Superior temporal gyrus (tissue), 1 donor: ENCODE measurements around the gene SARNP.

Experiments
- DNase-seq: peaks from one replicate; pipeline ENCODE4 v3.0.0-alpha.2; 2016; ENCODE audit errors: extremely low spot score

Gene SARNP

DNA sequence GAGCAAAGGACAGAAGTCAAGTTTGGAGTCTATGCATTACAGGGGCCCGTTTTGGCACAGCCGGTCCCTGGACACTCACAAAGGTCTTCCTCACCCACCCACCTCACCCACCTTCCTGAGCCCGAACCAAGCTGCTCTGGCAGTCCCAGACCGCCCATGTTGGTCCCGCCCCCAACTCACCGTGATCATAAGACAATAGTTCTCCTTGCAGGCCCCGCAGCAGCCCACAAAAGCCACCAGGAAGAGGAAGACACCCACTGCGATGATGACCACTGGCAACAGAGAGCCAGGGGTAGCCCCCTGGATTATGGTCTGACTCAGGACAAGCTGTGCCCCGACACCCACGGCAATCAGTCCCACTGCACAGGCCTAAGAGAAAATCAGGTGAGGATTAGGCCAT is 90.6 kb downstream of the SARNP start:
- DNase-seq, result no peak

DNA sequence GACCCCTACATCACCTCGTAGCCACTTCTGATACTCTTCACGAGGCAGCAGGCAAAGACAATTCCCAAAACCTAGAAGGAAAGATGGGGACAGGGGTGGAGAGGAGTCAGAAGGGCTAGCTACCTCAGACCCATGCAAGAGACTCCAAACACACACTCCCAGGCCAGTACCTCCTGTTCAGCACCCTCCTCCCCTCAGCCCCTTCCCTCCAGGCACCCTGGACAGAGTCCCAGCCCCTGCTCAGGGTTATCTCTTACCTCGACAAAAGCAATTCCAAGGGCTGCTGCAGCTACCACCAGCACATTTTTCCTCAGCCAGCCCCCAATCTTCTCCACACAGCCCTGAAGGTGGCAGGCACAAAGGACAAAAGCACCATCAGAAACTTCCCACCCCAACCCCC is 92.0 kb downstream of the SARNP start:
- DNase-seq, result no peak

DNA sequence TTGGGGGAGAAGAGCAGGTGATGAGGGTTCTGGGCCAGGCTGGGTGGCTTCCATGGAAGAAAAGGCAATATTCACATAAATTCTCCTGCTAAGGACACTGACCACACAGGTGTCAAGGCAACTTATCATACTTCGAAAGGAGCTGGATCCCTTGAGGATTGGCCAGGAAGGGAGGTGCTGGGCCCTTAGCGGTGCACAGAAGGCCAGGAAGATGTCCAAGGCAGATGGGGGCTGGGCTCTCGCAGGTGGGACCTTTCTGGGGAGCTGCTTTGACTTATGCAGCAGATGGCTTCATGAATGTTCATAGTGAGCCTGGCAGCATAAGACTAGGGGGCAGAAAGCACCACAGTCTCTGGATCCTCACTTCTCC is 92.6 kb downstream of the SARNP start:
- no peak for DNase-seq

DNA sequence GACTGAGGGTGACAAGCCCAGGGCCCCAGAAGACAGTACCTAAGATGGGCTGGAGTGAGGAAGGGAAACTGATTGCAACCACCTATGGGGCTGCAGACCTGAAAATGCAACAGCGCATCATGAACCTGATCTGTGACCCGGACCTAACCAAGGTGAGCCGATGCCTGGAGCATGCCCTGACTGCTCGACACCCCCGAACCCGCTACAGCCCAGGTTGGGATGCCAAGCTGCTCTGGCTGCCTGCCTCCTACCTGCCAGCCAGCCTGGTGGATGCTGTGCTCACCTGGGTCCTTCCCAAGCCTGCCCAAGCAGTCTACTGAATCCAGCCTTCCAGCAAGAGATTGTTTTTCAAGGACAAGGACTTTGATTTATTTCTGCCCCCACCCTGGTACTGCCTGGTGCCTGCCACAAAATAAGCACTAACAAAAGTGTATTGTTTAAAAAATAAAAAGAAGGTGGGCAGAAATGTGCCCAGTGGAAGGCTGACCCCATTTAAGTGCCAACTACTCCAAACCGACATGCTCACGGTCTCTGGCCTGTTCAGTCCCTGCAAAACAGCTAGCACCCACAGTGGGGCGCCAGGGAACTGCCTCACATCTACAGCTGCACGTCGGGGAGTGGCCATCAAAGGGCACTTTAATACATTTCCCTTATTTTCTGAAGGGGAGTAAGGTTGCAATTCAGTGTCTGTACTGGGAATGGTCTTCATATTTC is 93.1 kb downstream of the SARNP start:
- DNase-seq, result peak; percentile 74

DNA sequence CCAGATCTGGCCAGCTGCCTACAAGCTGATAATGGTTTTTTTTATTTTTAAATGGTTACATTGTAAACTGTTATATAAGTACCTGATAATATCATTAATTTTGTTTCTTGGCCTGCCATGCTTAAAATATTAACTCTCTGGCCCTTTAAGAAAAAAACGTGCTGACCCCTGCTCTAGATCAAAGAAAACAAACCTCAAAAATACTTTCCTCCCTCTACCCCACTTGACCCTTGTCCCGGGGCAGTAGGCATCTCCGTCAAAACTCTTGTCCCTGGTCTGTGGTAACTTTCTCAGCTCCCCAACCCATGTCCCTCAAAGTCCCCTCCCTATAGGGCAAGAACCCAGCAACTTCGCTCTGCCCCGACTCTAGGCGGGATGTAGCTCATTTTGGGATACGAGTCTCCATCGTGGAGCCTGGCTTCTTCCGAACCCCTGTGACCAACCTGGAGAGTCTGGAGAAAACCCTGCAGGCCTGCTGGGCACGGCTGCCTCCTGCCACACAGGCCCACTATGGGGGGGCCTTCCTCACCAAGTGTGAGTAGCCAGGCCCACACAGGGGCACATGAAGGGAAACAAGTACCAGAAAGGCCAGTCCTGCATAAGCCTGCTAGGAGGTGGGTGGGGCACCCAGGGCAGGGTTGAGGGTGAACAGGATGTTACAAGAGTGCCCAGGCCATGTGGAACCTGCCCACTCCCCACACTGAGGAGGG is 93.9 kb downstream of the SARNP start:
- no peak for DNase-seq

DNA sequence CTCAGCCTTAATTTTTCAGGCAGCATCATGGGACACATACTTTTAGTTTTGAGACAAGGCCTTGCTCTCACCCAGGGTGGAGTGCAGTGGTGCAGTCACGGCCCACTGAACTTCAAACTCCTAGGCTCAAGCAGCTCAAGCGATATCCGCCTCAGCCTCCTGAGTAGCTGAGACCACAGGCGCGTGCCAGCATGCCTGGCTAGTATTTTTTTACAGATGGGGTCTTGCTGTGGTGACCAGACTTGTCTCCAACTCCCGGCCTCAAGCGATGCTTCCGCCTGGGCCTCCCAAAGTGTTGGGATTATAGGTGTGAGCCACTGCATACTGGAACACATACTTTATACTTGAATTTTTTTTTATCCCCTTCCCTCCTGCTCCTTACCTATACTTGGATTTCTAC is 94.6 kb downstream of the SARNP start:
- DNase-seq, result no peak

DNA sequence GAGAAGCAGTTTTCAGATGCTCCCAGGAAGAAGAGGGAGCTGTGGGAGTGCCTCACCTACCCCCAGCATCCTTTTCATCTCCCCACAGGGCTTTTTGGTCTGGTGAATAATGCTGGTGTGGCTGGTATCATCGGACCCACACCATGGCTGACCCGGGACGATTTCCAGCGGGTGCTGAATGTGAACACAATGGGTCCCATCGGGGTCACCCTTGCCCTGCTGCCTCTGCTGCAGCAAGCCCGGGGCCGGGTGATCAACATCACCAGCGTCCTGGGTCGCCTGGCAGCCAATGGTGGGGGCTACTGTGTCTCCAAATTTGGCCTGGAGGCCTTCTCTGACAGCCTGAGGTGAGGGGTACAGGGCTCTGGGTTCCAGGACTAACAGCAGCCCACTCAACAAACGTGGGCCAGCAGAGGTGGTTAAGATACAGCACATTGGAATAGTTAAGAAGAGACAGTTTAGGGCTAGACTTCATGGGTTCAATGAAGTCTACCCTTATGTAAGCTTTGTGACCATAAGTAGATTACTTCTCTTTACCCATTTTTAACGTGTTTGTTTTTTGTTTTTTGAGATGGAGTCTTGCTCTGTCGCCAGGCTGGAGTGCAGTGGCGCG is 95.8 kb downstream of the SARNP start:
- DNase-seq, result peak; percentile 9

DNA sequence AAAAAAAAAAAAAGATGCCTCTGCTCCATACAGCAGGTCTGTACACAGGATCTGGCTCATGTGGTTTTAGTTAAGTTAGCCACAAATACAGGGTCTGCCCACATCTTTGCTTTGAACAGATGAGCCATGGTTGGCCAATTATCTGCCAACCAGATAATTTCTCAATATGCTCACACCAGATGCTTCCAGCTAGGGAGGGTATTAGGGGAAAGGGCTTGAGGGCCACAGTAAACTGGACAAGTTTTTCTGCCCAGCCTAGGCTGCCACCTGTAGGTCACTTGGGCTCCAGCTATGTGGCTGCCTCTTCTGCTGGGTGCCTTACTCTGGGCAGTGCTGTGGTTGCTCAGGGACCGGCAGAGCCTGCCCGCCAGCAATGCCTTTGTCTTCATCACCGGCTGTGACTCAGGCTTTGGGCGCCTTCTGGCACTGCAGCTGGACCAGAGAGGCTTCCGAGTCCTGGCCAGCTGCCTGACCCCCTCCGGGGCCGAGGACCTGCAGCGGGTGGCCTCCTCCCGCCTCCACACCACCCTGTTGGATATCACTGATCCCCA is 96.6 kb downstream of the SARNP start:
- DNase-seq, result peak; percentile 62

DNA sequence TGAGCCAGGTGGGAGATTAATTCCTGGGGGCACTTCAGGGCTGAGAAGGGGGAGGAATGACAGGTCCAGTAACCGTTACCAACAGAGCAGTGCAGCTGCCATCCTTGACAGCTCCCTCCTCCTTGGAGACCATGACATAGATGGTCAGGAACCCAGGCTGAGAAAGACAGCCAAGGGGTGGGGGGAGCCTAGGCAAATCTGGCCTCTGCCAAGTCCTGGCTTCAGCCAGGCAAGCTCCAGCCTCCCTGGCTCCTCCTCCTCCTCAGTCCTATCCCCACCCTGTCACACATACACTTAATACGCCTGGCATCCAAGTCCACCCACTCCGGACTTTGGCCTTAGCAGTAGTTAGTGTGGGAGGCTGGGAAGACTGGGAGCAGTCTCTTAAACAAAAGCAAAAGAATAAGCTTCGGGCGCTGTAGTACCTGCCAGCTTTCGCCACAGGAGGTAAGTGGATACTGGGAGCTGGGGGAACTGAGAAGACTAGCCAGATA is 97.4 kb downstream of the SARNP start, which contains the start of gene RDH5:
RDH5 (plus strand) TSS at position 323 of the 494 bp plus-strand sequence. CDS start 792 bp downstream, outside the sequence.
- DNase-seq, result peak; percentile 12

DNA sequence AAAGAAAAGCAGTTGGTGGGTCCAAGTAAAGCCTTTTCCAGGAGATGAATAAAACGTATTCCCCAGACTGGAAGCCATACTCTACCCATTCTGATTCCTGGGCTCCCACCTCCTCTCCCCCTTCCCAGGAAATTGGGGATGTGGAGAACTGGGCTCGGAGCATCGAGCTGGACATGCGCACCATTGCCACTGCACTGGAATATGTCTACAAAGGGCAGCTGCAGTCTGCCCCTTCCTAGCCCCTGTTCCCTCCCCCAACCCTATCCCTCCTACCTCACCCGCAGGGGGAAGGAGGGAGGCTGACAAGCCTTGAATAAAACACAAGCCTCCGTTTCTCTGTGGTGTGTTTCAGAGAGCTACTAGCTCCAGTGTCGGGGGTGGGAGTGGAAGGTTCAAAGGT is 98.2 kb downstream of the SARNP start:
- no peak for DNase-seq

DNA sequence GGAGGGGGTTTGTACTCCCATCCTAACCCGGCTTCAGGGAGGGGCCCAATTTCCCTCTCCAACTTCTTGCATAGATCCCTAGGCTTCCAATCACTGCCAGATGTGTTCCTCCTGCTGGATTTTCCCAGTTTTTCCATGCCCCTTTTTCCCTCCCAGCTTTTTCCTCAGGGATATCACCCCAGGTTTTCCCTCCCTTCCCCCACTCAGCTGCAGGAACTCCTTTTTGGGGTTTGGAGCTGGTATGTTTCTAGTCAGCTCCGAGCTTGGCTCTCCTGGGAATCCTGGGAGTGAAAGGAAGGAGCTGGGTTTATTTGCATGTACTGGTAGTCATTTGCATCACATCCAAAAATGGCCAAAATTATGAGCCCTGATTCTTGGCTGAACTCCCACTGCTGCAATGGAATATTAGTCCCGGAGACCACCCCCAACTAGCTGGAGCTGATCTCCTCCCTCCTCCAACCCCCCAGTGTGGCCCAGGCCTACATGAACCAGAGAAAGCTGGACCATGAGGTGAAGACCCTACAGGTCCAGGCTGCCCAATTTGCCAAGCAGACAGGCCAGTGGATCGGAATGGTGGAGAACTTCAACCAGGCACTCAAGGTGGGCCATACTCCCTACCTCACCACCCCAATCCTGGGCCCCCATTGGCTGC is 98.8 kb downstream of the SARNP start:
- DNase-seq, result no peak

DNA sequence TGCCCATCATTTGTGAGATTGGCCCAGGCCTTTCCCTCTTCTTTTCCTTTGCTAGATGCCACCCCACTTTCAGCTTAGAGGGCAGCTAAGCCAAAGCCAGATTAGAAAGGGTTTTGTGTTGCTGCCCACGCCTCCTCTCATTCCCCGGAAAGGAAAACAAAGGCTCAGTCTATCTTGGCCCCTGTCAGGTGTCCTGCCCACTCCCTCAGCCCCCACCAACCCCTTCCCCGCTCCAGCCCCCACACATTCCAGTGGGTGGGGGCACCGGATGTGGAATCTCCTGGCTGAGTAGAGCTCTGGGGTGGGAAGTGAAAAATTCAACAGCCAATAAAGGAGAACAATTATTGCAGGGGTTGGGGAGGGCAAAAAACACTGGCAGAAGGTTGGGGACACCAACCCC is 99.5 kb downstream of the SARNP start:
- no peak for DNase-seq

DNA sequence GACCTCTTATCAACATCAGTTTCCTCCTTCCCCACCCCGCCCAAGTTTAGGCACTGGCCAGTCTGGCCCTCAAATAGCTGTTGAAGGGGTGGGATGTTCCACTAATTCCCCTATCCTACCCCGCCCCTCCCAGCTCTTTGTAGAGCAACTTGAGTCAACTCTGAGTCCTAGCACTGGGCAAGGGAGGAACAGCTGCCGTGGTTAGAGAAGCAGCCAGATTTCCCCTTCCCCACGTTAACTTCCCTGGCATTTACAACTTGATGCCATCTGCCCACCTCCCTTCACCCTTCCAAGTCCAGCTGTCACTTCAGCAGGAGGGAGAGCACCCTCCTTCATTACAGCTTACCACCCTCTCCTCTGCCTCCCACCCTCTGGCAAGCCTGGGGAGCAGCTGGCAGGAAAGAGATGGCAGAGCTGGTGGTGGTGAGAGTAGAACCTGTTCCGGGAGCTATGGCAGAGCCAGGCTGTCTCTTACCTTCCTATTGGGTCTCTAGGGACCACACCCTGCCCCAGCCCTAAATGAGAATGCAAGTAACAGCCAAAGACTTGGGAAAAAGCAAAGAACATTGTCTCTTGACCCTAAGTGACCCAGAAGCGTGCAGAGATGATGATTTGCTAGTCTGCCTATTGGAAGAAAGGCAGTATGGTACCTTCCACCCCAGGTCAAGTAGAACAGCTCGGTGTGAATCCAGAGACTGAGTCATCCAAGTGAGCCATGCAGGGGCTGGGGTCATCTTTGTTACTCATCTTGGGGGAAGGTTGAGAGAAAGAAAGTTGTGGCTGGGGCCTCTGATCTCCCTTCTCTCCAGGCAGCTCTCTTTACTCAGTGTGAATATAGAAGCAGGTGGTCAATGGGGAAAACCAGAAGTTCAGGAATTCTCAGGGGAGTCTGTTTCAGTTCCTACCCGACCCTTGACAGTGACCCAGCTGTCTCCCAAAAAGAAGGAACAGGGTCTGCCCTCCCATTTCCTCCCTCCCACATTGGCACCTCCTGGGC is 100.2 kb downstream of the SARNP start:
- DNase-seq, result no peak

DNA sequence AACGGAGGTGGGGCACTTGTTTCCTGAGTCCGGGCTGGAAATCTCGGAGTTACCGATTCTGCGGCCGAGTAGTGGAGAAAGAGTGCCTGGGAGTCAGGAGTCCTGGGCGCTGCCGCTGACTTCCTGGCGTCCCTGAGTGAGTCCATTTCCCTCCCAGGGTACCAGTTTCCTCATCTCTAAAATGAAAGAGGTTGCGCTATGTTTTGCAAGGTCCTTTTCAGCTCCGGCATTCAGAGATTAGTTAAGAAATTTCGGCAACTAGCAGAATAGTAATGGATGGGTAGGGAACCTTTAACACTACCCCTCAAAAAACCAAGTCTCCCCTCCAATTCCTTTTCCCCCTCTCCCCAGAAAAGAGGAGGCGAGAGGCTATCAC is 101.0 kb downstream of the SARNP start:
- DNase-seq, result no peak

DNA sequence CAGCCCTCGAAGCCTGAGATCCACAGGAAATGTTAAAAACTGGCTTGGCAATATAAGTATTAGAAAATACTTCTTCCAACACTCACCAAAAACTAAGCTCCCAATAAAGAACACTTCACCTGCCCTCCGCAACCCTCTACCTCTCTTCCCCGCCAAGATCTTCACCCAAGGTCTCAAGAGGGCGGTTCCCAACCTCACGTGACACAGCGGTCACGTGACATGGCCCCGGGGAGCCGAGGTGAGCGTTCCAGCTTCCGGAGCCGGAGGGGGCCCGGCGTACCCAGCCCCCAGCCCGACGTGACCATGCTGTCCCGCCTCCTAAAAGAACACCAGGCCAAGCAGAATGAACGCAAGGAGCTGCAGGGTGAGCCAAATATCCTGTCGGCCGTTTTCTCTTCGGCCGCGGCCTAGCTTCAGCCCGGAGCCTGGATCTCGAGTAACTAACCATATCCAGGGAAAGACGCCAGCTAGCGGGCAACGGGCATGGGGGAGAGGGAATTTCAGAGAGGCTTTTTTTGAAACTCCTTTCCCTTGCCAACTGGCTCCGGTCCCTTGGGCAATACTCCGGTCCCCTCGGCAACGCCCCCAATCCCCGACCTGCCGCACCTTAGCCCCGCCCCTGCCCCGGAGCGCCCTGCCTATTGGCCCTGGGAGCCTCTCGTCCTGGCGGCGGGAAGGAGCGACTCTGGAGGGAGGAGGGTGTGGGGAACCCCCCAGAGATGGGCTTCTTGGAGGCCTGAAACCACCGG is 101.5 kb downstream of the SARNP start, which contains the start of gene BLOC1S1:
BLOC1S1 (plus strand) TSS at position 214 of the 749 bp plus-strand sequence; CDS start at position 220, 6 bp downstream.
- peak; percentile 94 for DNase-seq

DNA sequence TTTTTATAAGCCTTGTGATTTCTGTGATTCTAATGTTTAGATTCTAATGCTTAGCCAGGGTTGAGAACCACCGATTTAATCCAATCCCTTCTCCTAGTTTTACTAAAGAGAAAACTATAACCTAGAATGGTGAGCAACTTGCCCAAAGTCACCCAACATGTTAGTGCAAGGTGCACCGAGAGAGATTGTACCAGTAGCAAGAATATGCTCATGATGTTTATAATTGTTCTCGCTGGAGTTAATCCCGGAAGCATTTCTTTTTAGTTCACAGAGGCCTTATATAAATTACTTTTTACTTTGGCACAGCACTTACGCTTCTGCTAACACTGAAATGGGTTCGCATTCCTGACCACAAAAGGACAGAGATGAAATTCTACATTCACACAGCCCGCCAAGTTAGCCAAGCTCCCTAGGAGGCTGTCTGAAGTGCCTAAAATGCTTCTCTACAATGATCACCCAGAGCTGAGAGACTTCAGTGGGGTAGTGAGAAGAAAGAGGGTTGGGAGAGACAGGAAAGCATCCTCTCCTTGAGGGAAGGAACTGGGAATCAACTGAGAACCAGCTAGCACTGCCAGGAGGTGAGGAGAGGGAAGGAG is 102.3 kb downstream of the SARNP start:
- DNase-seq, result no peak

DNA sequence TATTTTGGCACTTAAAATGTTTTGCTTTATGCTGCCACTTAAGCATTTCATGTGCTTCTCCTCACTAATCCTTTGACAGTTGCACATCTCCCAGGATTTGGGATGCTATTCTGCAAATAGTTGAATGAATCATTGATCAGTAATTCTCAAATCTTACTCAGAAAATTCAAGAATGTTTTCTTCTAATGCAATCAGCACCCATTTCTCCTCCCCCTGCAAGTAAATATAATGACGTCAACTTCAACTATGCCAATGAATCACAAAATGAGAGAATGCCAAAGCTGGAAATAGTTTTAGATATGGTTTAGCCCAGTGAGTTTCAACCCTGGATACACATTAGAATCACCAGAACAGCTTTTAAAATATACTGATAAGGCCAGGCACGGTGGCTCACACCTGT is 103.8 kb downstream of the SARNP start:
- peak; percentile 8 for DNase-seq

DNA sequence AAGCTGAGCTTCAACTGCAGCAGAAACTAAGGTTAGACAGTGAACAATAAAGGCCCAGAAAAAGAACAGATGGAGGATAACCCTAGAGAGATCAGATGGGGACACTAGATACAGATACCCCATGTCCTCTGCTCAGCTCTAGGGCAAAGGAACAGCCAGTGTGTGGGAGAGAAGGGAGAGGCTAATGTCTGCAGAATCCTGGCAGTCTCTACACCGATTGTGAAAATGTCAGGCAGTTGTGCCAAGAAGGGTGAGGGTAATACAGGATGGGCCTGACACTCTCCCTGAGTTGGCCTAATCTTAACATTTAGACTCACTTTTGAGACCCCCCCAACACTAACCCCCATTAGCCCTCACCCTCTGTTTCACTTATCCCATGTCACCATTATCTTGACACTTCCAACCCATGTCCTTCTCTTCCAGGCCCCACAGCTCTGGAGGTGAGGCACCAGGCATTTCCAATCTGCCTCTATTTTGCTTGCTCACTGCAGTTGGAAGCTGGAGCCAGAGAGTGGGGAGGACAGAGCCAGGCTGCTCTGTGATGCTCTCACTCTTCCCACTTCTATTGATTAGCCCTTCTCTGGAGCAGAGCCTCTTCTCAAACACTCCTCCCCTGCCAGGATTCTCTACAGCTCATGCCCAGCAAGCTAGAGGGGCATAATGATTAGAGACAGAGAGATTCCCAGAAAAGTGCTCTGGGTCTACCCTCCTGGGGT is 104.7 kb downstream of the SARNP start:
- DNase-seq, result no peak
